22Rv1 (cell line): ENCODE measurements around the gene BTN2A1.

Source experiments
- CTCF ChIP-seq: fragments of 450-650 bp; IDR thresholded peaks from 2 replicates; pipeline ENCODE4 v1.5.1; 2017; ENCODE audit warnings: mild to moderate bottlenecking
- ZFX ChIP-seq: fragments of 450-650 bp; IDR thresholded peaks from 2 replicates; pipeline ENCODE4 v1.6.1; 2017; ENCODE audit warnings: antibody characterized with exemption, borderline replicate concordance

- TF ChIP-seq CTCF (no peak), ZFX (no peak)
Measured at GRCh38 chr6:26502626-26503025, 44.9 kb downstream of the BTN2A1 start.
